Uterus (tissue), 4 donors: ENCODE measurements around the gene NSUN6. TPM values are rescaled to one million over a fixed set of nuclear protein-coding genes. Genes with fewer than 3 reads are reported as not detected.

Experiments
- DNase-seq, 2 donors: peaks; one replicate each; pipeline ENCODE4 v3.0.0-alpha.2; 2019 to 2020
- H3K27ac ChIP-seq, 2 donors: fragments of 200-600 bp; sonication (generic); 1 replicate in 1 of 2; 2 replicates in 1 of 2; pipeline ENCODE4 v1.5.1; 2016 to 2018
- H3K27me3 ChIP-seq, 2 donors: fragments of 200-600 bp; sonication (generic); one replicate each; pipeline ENCODE4 v1.5.1; 2018 to 2019; ENCODE audit warnings: control low read depth in 1 of 2
- H3K36me3 ChIP-seq, 2 donors: fragments of 200-600 bp; sonication (generic); one replicate each; pipeline ENCODE4 v1.5.1; 2019; ENCODE audit warnings: control low read depth in 1 of 2
- H3K4me1 ChIP-seq, 2 donors: fragments of 200-600 bp; sonication (generic); one replicate each; pipeline ENCODE4 v1.5.1; 2018 to 2019; ENCODE audit warnings: control low read depth in 1 of 2
- H3K4me3 ChIP-seq, 2 donors: fragments of 200-600 bp; sonication (generic); 1 replicate in 1 of 2; 2 replicates in 1 of 2; pipeline ENCODE4 v1.5.1; 2018 to 2019; ENCODE audit warnings: mild to moderate bottlenecking in 1 of 2
- H3K9me3 ChIP-seq, 2 donors: fragments of 200-600 bp; sonication (generic); one replicate each; pipeline ENCODE4 v1.5.1; 2019; ENCODE audit warnings: control low read depth in 1 of 2
- POLR2A ChIP-seq, 2 donors: fragments of 450-650 bp; IDR thresholded peaks; one replicate each; pipeline ENCODE4 v1.6.1; 2016; ENCODE audit warnings: antibody characterized with exemption in 2 of 2, mild to moderate bottlenecking in 1 of 2, moderate library complexity in 1 of 2
- intact Hi-C: fragments of 100-400 bp; cut with DNase I; formaldehyde crosslinking; loops from one replicate; pipeline ENCODE4 v1.15.1; 2023; ENCODE audit warnings: low total_unique reads
- total RNA-seq, 4 donors: library from RNA; depleted of rRNA in 3 of 4; stranded (reverse); fragments of >200 nt in 3 of 4; gene quantifications; one replicate each; pipeline versions ENCODE4 v1.1.0 to v1.2.4, GENCODE V29; 2014 to 2023
- TF ChIP-seq, protein P1 (sequence below), 4 experiments: fragments of 200-600 bp in 2 of 4; fragments of 450-650 bp in 2 of 4; sonication (generic) in 2 of 4; IDR thresholded peaks; one replicate each; pipeline ENCODE4 v1.5.1; 2016 to 2019; ENCODE audit warnings: antibody characterized with exemption in 4 of 4, mild to moderate bottlenecking in 2 of 4, moderate library complexity in 1 of 4
- donor health status: DM: yes; HTN: yes; CAD: no.

The NSUN6 gene, protein sequence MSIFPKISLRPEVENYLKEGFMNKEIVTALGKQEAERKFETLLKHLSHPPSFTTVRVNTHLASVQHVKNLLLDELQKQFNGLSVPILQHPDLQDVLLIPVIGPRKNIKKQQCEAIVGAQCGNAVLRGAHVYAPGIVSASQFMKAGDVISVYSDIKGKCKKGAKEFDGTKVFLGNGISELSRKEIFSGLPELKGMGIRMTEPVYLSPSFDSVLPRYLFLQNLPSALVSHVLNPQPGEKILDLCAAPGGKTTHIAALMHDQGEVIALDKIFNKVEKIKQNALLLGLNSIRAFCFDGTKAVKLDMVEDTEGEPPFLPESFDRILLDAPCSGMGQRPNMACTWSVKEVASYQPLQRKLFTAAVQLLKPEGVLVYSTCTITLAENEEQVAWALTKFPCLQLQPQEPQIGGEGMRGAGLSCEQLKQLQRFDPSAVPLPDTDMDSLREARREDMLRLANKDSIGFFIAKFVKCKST
- total RNA-seq, result 10 to 100 TPM in 3 of 4 donors, 1 to 10 TPM in 1; 8.5 to 43.3 (median 26.2) TPM

DNA sequence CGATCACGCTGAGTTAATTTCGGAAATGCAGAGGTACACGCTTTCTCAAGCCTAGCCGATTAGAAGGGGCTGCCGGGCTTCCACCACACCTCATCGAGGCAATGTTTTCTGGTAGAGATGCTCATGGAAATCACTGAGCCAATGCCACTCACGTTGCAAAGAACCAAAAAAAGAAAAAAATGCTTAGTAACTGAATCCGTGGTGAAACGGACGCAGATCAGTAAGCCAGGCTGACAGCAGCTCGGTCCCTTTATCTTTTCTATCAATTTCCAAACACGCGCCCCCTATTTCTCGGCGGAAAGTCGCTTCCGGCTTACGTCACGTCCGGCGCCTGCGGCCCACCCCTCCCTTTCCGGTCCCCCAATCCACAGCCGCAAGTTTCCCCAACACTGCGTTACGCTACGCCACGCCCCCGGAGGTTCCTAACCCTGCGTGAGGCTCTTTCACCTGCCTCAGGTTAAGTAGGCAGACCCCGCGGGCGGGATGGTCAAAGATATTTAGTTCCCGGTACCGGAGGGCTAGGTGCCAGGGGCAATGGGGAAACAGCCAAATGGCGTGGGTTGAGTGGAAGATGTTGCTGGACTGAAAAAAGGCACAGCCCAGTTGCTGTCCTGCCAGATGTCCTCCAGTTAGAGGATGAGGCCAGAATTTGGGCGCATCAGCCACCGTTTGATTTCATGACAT lies at the start of gene NSUN6:
TSS of gene NSUN6 (minus strand) at position 264 of the 684 bp plus-strand sequence. CDS start 384 bp downstream, outside the sequence.
- Histone ChIP-seq H3K4me1 (no peaks in the 10 kb centered on the region), H3K9me3 (no peaks in the 10 kb centered on the region), H3K4me3 (peak within 1 kb of the TSS; percentile 55 to 67), H3K27ac (peak within 1 kb of the TSS; percentile 80 to 89), H3K27me3 (no peaks in the 10 kb centered on the region), H3K36me3 (no peaks in the 10 kb centered on the region)
- DNase-seq, result peak; percentile 91
- intact Hi-C loops, result no loop called here
- TF ChIP-seq, protein P1, sequence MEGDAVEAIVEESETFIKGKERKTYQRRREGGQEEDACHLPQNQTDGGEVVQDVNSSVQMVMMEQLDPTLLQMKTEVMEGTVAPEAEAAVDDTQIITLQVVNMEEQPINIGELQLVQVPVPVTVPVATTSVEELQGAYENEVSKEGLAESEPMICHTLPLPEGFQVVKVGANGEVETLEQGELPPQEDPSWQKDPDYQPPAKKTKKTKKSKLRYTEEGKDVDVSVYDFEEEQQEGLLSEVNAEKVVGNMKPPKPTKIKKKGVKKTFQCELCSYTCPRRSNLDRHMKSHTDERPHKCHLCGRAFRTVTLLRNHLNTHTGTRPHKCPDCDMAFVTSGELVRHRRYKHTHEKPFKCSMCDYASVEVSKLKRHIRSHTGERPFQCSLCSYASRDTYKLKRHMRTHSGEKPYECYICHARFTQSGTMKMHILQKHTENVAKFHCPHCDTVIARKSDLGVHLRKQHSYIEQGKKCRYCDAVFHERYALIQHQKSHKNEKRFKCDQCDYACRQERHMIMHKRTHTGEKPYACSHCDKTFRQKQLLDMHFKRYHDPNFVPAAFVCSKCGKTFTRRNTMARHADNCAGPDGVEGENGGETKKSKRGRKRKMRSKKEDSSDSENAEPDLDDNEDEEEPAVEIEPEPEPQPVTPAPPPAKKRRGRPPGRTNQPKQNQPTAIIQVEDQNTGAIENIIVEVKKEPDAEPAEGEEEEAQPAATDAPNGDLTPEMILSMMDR (IDR thresholded peaks at IDR 0.05), result peak in 3 of 4 experiments; percentile 14 to 21 (median 19)
- peak; percentile 75 to 77 for TF ChIP-seq POLR2A (IDR thresholded peaks at IDR 0.05)

DNA sequence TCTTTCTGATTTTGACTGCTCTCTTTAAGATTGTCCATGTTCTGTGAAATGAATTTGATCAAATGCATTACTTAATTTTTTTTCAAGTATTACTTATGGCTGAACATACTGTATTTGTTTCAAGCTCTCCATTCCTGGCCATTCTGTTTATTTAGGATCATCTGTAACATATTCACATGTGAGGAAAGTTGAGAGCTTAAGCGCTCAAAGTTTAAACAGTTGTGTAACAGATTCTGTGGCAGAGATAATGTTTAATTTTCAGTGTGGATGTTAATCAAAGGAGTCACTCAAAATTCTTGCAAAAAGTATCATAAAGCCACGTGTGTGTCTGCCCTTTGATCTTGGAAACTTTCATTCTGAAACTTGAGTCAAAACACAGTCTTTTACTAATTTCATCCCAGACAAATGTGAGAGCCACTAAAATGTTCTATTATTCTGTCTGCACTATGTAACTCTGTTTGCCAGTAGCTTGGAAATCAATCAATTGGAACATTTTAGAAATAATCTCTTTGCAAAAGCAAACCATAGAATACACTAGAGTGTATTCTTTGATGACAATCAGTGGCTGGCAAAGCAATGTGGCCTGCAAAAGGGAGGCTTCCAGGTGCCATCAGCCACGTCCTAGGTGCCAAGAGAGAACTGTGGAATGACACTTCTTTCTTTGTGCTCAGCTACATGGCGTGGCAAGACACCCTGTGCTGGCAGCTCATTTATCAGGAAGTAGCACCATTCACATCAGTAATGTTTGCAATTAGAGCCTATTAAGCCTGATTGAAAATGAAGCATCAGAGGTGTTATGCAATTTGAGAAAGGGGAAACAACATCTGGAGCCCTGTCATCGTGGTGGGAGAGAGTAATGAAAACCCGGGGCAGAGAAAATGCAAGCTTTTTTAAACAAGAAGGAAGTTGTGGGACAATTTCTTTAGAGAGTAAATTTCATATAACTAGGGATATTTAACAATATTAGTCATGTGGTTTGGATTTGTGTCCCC lies 48.8 kb upstream of the NSUN6 start:
- Histone ChIP-seq H3K4me1 (no peaks in the 10 kb centered on the region), H3K4me3 (no peak overlapping the region), H3K9me3 (no peaks in the 10 kb centered on the region), H3K27ac (no peak overlapping the region), H3K36me3 (no peaks in the 10 kb centered on the region), H3K27me3 (no peaks in the 10 kb centered on the region)
- intact Hi-C loops, result no loop called here
- TF ChIP-seq POLR2A (IDR thresholded peaks at IDR 0.05), result no peak
- DNase-seq, result no peak

DNA sequence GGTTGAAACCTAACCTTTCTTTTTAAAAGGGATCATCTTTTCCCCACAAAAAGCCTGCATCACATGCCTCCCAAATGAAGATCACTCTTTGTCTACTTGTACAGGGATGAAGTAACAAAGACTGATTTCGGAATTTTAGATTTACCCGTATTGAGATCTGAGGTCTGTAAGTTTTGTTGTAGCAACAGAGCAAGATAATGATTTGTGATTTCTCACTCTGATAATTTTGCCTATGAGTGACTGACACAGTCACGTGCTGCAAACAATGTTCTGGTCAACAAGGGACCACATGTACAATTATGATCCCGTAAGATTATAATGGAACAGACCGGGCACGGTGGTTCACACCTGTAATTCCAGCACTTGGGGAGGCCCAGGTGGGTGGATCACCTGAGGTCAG lies 39.2 kb upstream of the NSUN6 start:
- Histone ChIP-seq H3K27me3 (no peaks in the 10 kb centered on the region), H3K27ac (no peak overlapping the region), H3K36me3 (no peaks in the 10 kb centered on the region), H3K4me1 (no peaks in the 10 kb centered on the region), H3K9me3 (no peaks in the 10 kb centered on the region), H3K4me3 (no peak overlapping the region)
- no peak for TF ChIP-seq POLR2A (IDR thresholded peaks at IDR 0.05)
- TF ChIP-seq, protein P1 (IDR thresholded peaks at IDR 0.05), result no peak
- intact Hi-C loops, result no loop called here
- no peak for DNase-seq

DNA sequence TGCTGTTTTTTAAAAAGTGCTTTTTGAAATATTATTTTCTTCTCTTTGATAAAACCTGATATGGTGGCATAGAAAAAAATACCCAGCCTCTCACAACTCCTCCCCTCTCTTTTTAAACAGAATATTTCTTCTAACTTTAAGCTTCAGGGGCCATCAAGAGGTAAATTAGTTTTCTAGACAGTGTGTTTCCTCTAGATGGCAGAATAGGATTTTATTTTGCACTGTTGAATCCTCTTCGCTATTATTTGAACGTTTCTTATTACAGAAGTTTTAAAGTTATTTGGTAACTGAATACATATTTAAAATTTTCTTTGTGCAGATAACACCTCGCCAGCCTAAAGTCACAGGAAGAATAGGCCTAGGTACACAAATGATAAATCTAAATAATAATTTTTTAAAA lies 38.1 kb upstream of the NSUN6 start:
- intact Hi-C loops, result no loop called here
- H3K27ac ChIP-seq, result no peak overlapping the region
- no peaks in the 10 kb centered on the region for H3K27me3 ChIP-seq
- no peaks in the 10 kb centered on the region for H3K4me1 ChIP-seq
- no peak for TF ChIP-seq POLR2A (IDR thresholded peaks at IDR 0.05)
- TF ChIP-seq, protein P1 (IDR thresholded peaks at IDR 0.05), result no peak
- no peak for DNase-seq
- no peaks in the 10 kb centered on the region for H3K9me3 ChIP-seq
- no peaks in the 10 kb centered on the region for H3K36me3 ChIP-seq
- H3K4me3 ChIP-seq, result no peak overlapping the region

DNA sequence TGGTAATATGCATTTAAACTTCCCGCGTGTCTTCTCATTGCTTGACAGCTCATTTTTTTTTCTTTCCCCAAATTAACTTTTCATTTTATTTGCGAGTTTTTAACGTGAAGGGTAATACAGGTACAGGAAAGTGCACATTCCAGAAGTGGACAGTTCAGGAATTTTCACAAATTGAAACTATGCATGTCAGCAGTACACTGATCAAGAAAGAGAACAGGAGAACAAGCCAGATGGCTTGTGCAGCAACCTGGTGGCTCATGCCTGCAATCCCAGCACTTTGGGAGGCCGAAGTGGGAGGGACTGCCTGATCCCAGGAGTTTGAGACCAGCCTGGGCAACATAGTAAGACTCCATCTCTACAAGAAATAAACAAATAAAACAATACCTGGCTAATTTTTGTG lies 36.3 kb upstream of the NSUN6 start:
- no peak for DNase-seq
- Histone ChIP-seq H3K27ac (no peak overlapping the region), H3K4me1 (no peaks in the 10 kb centered on the region), H3K4me3 (no peak overlapping the region), H3K9me3 (no peaks in the 10 kb centered on the region), H3K27me3 (no peaks in the 10 kb centered on the region), H3K36me3 (no peaks in the 10 kb centered on the region)
- intact Hi-C loops, result no loop called here
- TF ChIP-seq, protein P1 (IDR thresholded peaks at IDR 0.05), result no peak
- no peak for TF ChIP-seq POLR2A (IDR thresholded peaks at IDR 0.05)
